HG02623 (cell line): Measurements from ENCODE around the gene PRPF40B.
"Not testable (repeated sequence)": the region's sequence is repeated elsewhere in the genome, so short reads cannot be mapped to it uniquely, and the experiment has no call there.

ENCODE experiments used
- ATAC-seq: cut with Tn5 transposase; IDR thresholded peaks from one replicate; pipeline ENCODE4 v1.9.1; 2021; ENCODE audit warnings: moderate library complexity; ENCODE audit not compliant: unreplicated experiment

Gene PRPF40B

GRCh38 chr12:49623142-49623904, at the start of gene PRPF40B:
Gene PRPF40B, plus strand, starts transcription at chr12:49623561. Its CDS starts 30 bp downstream, at chr12:49623591.
- ATAC-seq, result peak; percentile 60

- no peak for ATAC-seq
These were observed 45.6 kb upstream of the PRPF40B start for GRCh38 chr12:49577589-49578315.

- no peak for ATAC-seq
These were observed 44.8 kb upstream of the PRPF40B start for GRCh38 chr12:49578471-49579112.

- no peak for ATAC-seq
These were observed 42.5 kb upstream of the PRPF40B start for GRCh38 chr12:49580572-49581535.

GRCh38 chr12:49582201-49582600, 41.2 kb upstream of the PRPF40B start:
- ATAC-seq, result no peak

GRCh38 chr12:49582850-49583249, 40.5 kb upstream of the PRPF40B start:
- no peak for ATAC-seq

- ATAC-seq, result no peak
These were observed 39.8 kb upstream of the PRPF40B start for GRCh38 chr12:49583366-49584094.

- no peak for ATAC-seq
These were observed 38.8 kb upstream of the PRPF40B start for GRCh38 chr12:49584591-49584990.

GRCh38 chr12:49585477-49586459, 37.6 kb upstream of the PRPF40B start:
- ATAC-seq, result no peak

GRCh38 chr12:49587174-49587908, 36.0 kb upstream of the PRPF40B start:
- ATAC-seq, result no peak

GRCh38 chr12:49588281-49588680, 35.1 kb upstream of the PRPF40B start:
- ATAC-seq, result no peak

GRCh38 chr12:49588721-49589516, 34.4 kb upstream of the PRPF40B start:
- no peak for ATAC-seq

GRCh38 chr12:49598527-49598926, 24.8 kb upstream of the PRPF40B start:
- ATAC-seq, result no peak

GRCh38 chr12:49599961-49600360, 23.4 kb upstream of the PRPF40B start:
- no peak for ATAC-seq

GRCh38 chr12:49603721-49604120, 19.6 kb upstream of the PRPF40B start:
- no peak for ATAC-seq

- ATAC-seq, result no peak
These were observed 18.5 kb upstream of the PRPF40B start for GRCh38 chr12:49604856-49605255.

GRCh38 chr12:49605539-49605938, 17.8 kb upstream of the PRPF40B start, which contains the start of gene FAM186B:
Gene FAM186B, minus strand, starts transcription at chr12:49605639. Its CDS starts 162 bp downstream, at chr12:49605477.
- not testable (repeated sequence) for ATAC-seq
